H9 (cell line): Measurements from ENCODE around the gene SCCPDH. TPM values are rescaled to one million over a fixed set of nuclear protein-coding genes. Genes with fewer than 3 reads are reported as not detected.
"Not testable (repeated sequence)": the region's sequence is repeated elsewhere in the genome, so short reads cannot be mapped to it uniquely, and the experiment has no call there.

Experiments
- DNase-seq: peaks from one replicate; pipeline ENCODE4 v3.0.0-alpha.2; 2017
- H2AFZ ChIP-seq: one replicate; pipeline ENCODE4 v1.6.1; 2013; ENCODE audit warnings: mild to moderate bottlenecking, low read length, control low read depth, moderate library complexity
- H2AK5ac ChIP-seq: 2 replicates; pipeline ENCODE4 v1.6.1; 2013; ENCODE audit warnings: low read length, control low read depth, mixed read lengths; ENCODE audit not compliant: insufficient read length
- H2BK120ac ChIP-seq: one replicate; pipeline ENCODE4 v1.6.1; 2013; ENCODE audit warnings: low read depth, mild to moderate bottlenecking, low read length, control low read depth, inconsistent platforms; ENCODE audit not compliant: poor library complexity, severe bottlenecking
- H2BK12ac ChIP-seq: 2 replicates; pipeline ENCODE4 v1.6.1; 2013; ENCODE audit warnings: low read length, control low read depth, mixed read lengths, low read depth; ENCODE audit not compliant: insufficient read length
- H2BK15ac ChIP-seq: 2 replicates; pipeline ENCODE4 v1.6.1; 2013; ENCODE audit warnings: low read depth, low read length, control low read depth
- H2BK20ac ChIP-seq: one replicate; pipeline ENCODE4 v1.6.1; 2013; ENCODE audit warnings: low read depth, mild to moderate bottlenecking, low read length, control low read depth, inconsistent platforms; ENCODE audit not compliant: poor library complexity, severe bottlenecking
- H2BK5ac ChIP-seq: 2 replicates; pipeline ENCODE4 v1.6.1; 2013; ENCODE audit warnings: low read length, control low read depth, mixed read lengths; ENCODE audit not compliant: insufficient read length
- H3K14ac ChIP-seq: 2 replicates; pipeline ENCODE4 v1.6.1; 2013; ENCODE audit warnings: low read length, control low read depth; ENCODE audit not compliant: insufficient read depth
- H3K18ac ChIP-seq: 2 replicates; pipeline ENCODE4 v1.6.1; 2013; ENCODE audit warnings: low read depth, mild to moderate bottlenecking, mixed read lengths, low read length, control low read depth; ENCODE audit not compliant: insufficient read length
- H3K23ac ChIP-seq: 2 replicates; pipeline ENCODE4 v1.6.1; 2013; ENCODE audit warnings: low read length, control low read depth, mixed read lengths, low read depth; ENCODE audit not compliant: insufficient read length
- H3K23me2 ChIP-seq: 2 replicates; pipeline ENCODE4 v1.6.1; 2013; ENCODE audit warnings: low read depth, mild to moderate bottlenecking, mixed read lengths, low read length, control low read depth; ENCODE audit not compliant: insufficient read length, poor library complexity, severe bottlenecking
- H3K27ac ChIP-seq: 2 replicates; pipeline ENCODE4 v1.5.1; 2013; ENCODE audit warnings: low read length, control low read depth, mixed read lengths, low read depth; ENCODE audit not compliant: insufficient read length
- H3K27me3 ChIP-seq: 2 replicates; pipeline ENCODE4 v1.6.1; 2013; ENCODE audit warnings: low read length, control low read depth, inconsistent platforms; ENCODE audit not compliant: insufficient read depth
- H3K4ac ChIP-seq: 2 replicates; pipeline ENCODE4 v1.6.1; 2013; ENCODE audit warnings: low read depth, mild to moderate bottlenecking, control low read depth, inconsistent platforms, low read length, moderate library complexity
- H3K4me1 ChIP-seq: 2 replicates; pipeline ENCODE4 v1.6.1; 2013; ENCODE audit warnings: low read length, control low read depth, inconsistent platforms; ENCODE audit not compliant: insufficient read depth
- H3K4me2 ChIP-seq: 2 replicates; pipeline ENCODE4 v1.6.1; 2013; ENCODE audit warnings: low read length, control low read depth, mixed read lengths; ENCODE audit not compliant: insufficient read length, insufficient read depth
- H3K56ac ChIP-seq: 2 replicates; pipeline ENCODE4 v1.6.1; 2013; ENCODE audit warnings: low read depth, mild to moderate bottlenecking, mixed read lengths, low read length, control low read depth; ENCODE audit not compliant: insufficient read length
- H3K79me1 ChIP-seq: 2 replicates; pipeline ENCODE4 v1.6.1; 2013; ENCODE audit warnings: low read depth, mild to moderate bottlenecking, moderate library complexity, low read length, control low read depth, inconsistent platforms; ENCODE audit not compliant: insufficient read depth, poor library complexity, severe bottlenecking
- H3K79me2 ChIP-seq: 2 replicates; pipeline ENCODE4 v1.6.1; 2013; ENCODE audit warnings: low read length, control low read depth, inconsistent platforms; ENCODE audit not compliant: insufficient read depth
- H3K9ac ChIP-seq: 2 replicates; pipeline ENCODE4 v1.6.1; 2013; ENCODE audit warnings: low read length, control low read depth, mixed read lengths; ENCODE audit not compliant: insufficient read length; ENCODE audit errors: extremely low read depth
- H3K9me3 ChIP-seq: one replicate; pipeline ENCODE4 v1.6.1; 2013; ENCODE audit warnings: low read depth, low read length, inconsistent platforms; ENCODE audit not compliant: control insufficient read depth
- H3T11ph ChIP-seq: one replicate; pipeline ENCODE4 v1.6.1; 2013; ENCODE audit warnings: mild to moderate bottlenecking, low read length, control low read depth, inconsistent platforms
- H4K20me1 ChIP-seq: one replicate; pipeline ENCODE4 v1.6.1; 2013; ENCODE audit not compliant: control insufficient read depth, insufficient read length, insufficient read depth
- H4K5ac ChIP-seq: 2 replicates; pipeline ENCODE4 v1.6.1; 2013; ENCODE audit warnings: low read depth, mild to moderate bottlenecking, mixed read lengths, low read length, control low read depth; ENCODE audit not compliant: insufficient read length
- H4K8ac ChIP-seq: replicated peaks from 2 replicates; pipeline ENCODE4 v1.6.1; 2013; ENCODE audit warnings: low read length, control low read depth, mixed read lengths, low read depth; ENCODE audit not compliant: insufficient read length
- H4K91ac ChIP-seq: 2 replicates; pipeline ENCODE4 v1.6.1; 2013; ENCODE audit warnings: low read depth, mild to moderate bottlenecking, moderate library complexity, mixed read lengths, low read length, control low read depth; ENCODE audit not compliant: insufficient read length
- H3K27ac Mint-ChIP-seq, 3 experiments: 2 replicates in 2 of 3; 3 replicates in 1 of 3; pipeline ENCODE4 v1.8.0; 2020 to 2021; ENCODE audit warnings: mixed read lengths in 3 of 3, mild to moderate bottlenecking in 1 of 3, moderate library complexity in 1 of 3
- H3K27me3 Mint-ChIP-seq: 2 replicates; pipeline ENCODE4 v1.8.0; 2021; ENCODE audit warnings: low read depth, mild to moderate bottlenecking, moderate library complexity, mixed read lengths
- H3K36me3 Mint-ChIP-seq, 3 experiments: 2 replicates in 2 of 3; 3 replicates in 1 of 3; pipeline ENCODE4 v1.8.0; 2020 to 2021; ENCODE audit warnings: low read depth in 3 of 3, mixed read lengths in 3 of 3; ENCODE audit not compliant: insufficient read depth in 1 of 3
- H3K4me1 Mint-ChIP-seq, 2 experiments: 2 replicates each; pipeline ENCODE4 v1.8.0; 2020; ENCODE audit warnings: mixed read lengths in 2 of 2
- H3K4me3 Mint-ChIP-seq, 2 experiments: 2 replicates in 1 of 2; 3 replicates in 1 of 2; pipeline ENCODE4 v1.8.0; 2020 to 2021; ENCODE audit warnings: mild to moderate bottlenecking in 2 of 2, mixed read lengths in 2 of 2, moderate library complexity in 1 of 2
- H3K9me3 Mint-ChIP-seq, 2 experiments: 2 replicates in 1 of 2; 3 replicates in 1 of 2; pipeline ENCODE4 v1.8.0; 2020; ENCODE audit warnings: mild to moderate bottlenecking in 2 of 2, mixed read lengths in 2 of 2, moderate library complexity in 1 of 2
- CTCF ChIP-seq: fragments of 200-600 bp; sonication (generic); conservative IDR thresholded peaks from 3 replicates; pipeline ENCODE4 v1.8.0; 2021; ENCODE audit warnings: antibody characterized with exemption, mild to moderate bottlenecking
- WGBS: extraction: QIAGEN DNeasy Blood & Tissue Kit; methylation state at CpG from one replicate; pipeline ENCODE4 v1.1.7; 2013; ENCODE audit warnings: missing lambda C conversion rate, low lambda C conversion rate, mixed read lengths; ENCODE audit not compliant: insufficient read length; ENCODE audit errors: extremely low coverage; 5-methylcytosine and 5-hydroxymethylcytosine counted together
- total RNA-seq: library from RNA; stranded (reverse); gene quantifications from 2 replicates; pipeline ENCODE4 v1.2.1, GENCODE V29; 2021

SCCPDH gene
- total RNA-seq, 1 experiment from 2014 or later: 20.7 TPM

- no peaks in the 10 kb centered on the region for H3K79me2 ChIP-seq
Observed at GRCh38 chr1:246730839-246731238, 6.6 kb downstream of the SCCPDH start.

GRCh38 chr1:246731873-246732272, 7.7 kb downstream of the SCCPDH start:
- not testable (repeated sequence) for H4K8ac ChIP-seq, H2AFZ ChIP-seq, H3K27me3 Mint-ChIP-seq, H3K9ac ChIP-seq, H3K4me1 Mint-ChIP-seq, H2BK15ac ChIP-seq, H3K4me2 ChIP-seq, H3K56ac ChIP-seq, H2BK120ac ChIP-seq, H3K4me3 Mint-ChIP-seq, H3K23ac ChIP-seq, H3K4me1 ChIP-seq, H3K4ac ChIP-seq, H4K20me1 ChIP-seq, H2BK12ac ChIP-seq, H3K79me2 ChIP-seq, H2BK20ac ChIP-seq, H3K27me3 ChIP-seq, H3K18ac ChIP-seq, H2BK5ac ChIP-seq, H3K27ac ChIP-seq, H4K91ac ChIP-seq, H3T11ph ChIP-seq, H4K5ac ChIP-seq, DNase-seq, H3K23me2 ChIP-seq, H3K27ac Mint-ChIP-seq, H2AK5ac ChIP-seq, H3K79me1 ChIP-seq, H3K14ac ChIP-seq
- WGBS: no CpG with 5 or more reads among the region's 3 CpGs
- H3K9me3 ChIP-seq: peaks cover 11% of the 10 kb centered on the region
- peaks cover 17 to 26% of the 10 kb centered on the region in 2 experiments for H3K9me3 Mint-ChIP-seq
- peaks cover 53 to 71% (median 69%) of the 10 kb centered on the region in 3 experiments for H3K36me3 Mint-ChIP-seq

More at GRCh38 chr1:246730839-246731238, 6.6 kb downstream of the SCCPDH start:
- Mint-ChIP-seq H3K4me3 (no peak overlapping the region), H3K27ac (no peak overlapping the region), H3K36me3 (peaks cover 51 to 66% (median 64%) of the 10 kb centered on the region in 3 experiments), H3K9me3 (peaks cover 17 to 25% of the 10 kb centered on the region in 2 experiments), H3K4me1 (no peaks in the 10 kb centered on the region), H3K27me3 (no peaks in the 10 kb centered on the region)
- no peak overlapping the region for H3K14ac ChIP-seq
- no peak overlapping the region for H3K56ac ChIP-seq
- H2AFZ ChIP-seq: no peak overlapping the region
- H3K9ac ChIP-seq: no peak overlapping the region
- no peaks in the 10 kb centered on the region for H4K20me1 ChIP-seq
- H2BK120ac ChIP-seq: no peak overlapping the region
- no peak overlapping the region for H4K91ac ChIP-seq
- no peak overlapping the region for H4K8ac ChIP-seq
- no peaks in the 10 kb centered on the region for H3K4me1 ChIP-seq
- no peak overlapping the region for H2BK5ac ChIP-seq
- no peak for DNase-seq
- WGBS: no CpG with 5 or more reads among the region's 8 CpGs
- H2BK15ac ChIP-seq: no peak overlapping the region
- H3T11ph ChIP-seq: no peak overlapping the region
- peaks cover 11% of the 10 kb centered on the region for H3K9me3 ChIP-seq
- H3K18ac ChIP-seq: no peak overlapping the region
- no peak for TF ChIP-seq CTCF
- no peak overlapping the region for H3K4ac ChIP-seq
- H2BK12ac ChIP-seq: no peak overlapping the region
- no peaks in the 10 kb centered on the region for H3K23me2 ChIP-seq
- H3K27me3 ChIP-seq: no peaks in the 10 kb centered on the region
- no peak overlapping the region for H2BK20ac ChIP-seq
- H2AK5ac ChIP-seq: no peak overlapping the region
- H3K79me1 ChIP-seq: no peaks in the 10 kb centered on the region
- H3K23ac ChIP-seq: no peak overlapping the region
- H4K5ac ChIP-seq: no peak overlapping the region
- H3K27ac ChIP-seq: no peak overlapping the region
- H3K4me2 ChIP-seq: no peak overlapping the region
